Measurements from ENCODE around the gene EBP.

GRCh38 chrX:48548871-48549270 is 27.3 kb downstream of the EBP start:
- TF ChIP-seq CTCF (IDR thresholded peaks at IDR 0.05; ENCODE audit: low read depth, low read length) (no peak), MAX (IDR thresholded peaks at IDR 0.05; ENCODE audit: low read depth, low read length) (no peak), POLR2A (IDR thresholded peaks at IDR 0.05; ENCODE audit: extremely low read depth, insufficient read length) (no peak), MYC (IDR thresholded peaks at IDR 0.05; ENCODE audit: low read depth, low read length) (no peak)

Data from NB4 (cell line).